HCT116 (cell line): ENCODE results near the gene CKM. TPM values are rescaled to one million over a fixed set of nuclear protein-coding genes. Genes with fewer than 3 reads are reported as not detected.
A peak's percentile ranks its signal among the peaks of the same experiment; 100 is the strongest.

ENCODE experiments used
- ATAC-seq: fragments of 200-7000 bp; cut with Tn5 transposase; 2 replicates; pipeline ENCODE4 v1.9.1; 2020; ENCODE audit warnings: mild to moderate bottlenecking, moderate library complexity
- BruUV-seq: library from RNA; stranded (reverse); fragments of 400-500 nt; replicated peaks from 2 replicates; lab custom pipeline; 2021; lab: Mats Ljungman, UMichigan
- CTCF ChIA-PET: fragments of 300-600 bp; sonication (Branson Sonifier 250); formaldehyde crosslinking; loops from one replicate; lab custom pipeline; 2021; ENCODE audit warnings: antibody characterized with exemption; lab: Charles Lee
- POLR2A ChIA-PET: fragments of 300-600, 350-600 bp; sonication (Branson Sonifier 250); formaldehyde crosslinking; loops from one replicate; lab custom pipeline; 2021; ENCODE audit warnings: antibody characterized with exemption; lab: Charles Lee
- RAD21 ChIA-PET, 2 experiments: fragments of 300-600 bp; sonication (Branson Sonifier 250); formaldehyde crosslinking; loops; one replicate each; lab custom pipeline; 2023; ENCODE audit warnings: low total read pairs in 2 of 2; ENCODE audit not compliant: uncharacterized antibody in 2 of 2, unreplicated experiment in 2 of 2, low non-redundant PET in 1 of 2; lab: Charles Lee
- DNase-seq: peaks from one replicate; pipeline ENCODE4 v3.0.0-alpha.2; 2010; ENCODE audit warnings: low read depth, low spot score
- H2AFZ ChIP-seq: fragments of 200-600 bp; shearing (Covaris generic), sonication (generic); 2 replicates; pipeline ENCODE4 v1.6.1; 2017; ENCODE audit warnings: low read depth, mixed run types, mixed read lengths, antibody characterized with exemption, low read length; ENCODE audit not compliant: poor library complexity, severe bottlenecking
- H3K27ac ChIP-seq: 2 replicates; pipeline ENCODE4 v1.5.1; 2012; ENCODE audit warnings: low read depth, low read length
- H3K27me3 ChIP-seq: fragments of 200-600 bp; sonication (generic); 2 replicates; pipeline ENCODE4 v1.6.1; 2016; ENCODE audit warnings: mixed run types, low read length, mixed read lengths; ENCODE audit not compliant: insufficient read depth
- H3K36me3 ChIP-seq, 2 experiments: fragments of 200-500 bp in 1 of 2; fragments of 200-600 bp in 1 of 2; sonication (Bioruptor generic) in 1 of 2; sonication (generic) in 1 of 2; 2 replicates each; pipeline versions ENCODE4 v1.5.1 to v1.6.1; 2014 to 2016; ENCODE audit warnings: low read length in 2 of 2, inconsistent platforms in 1 of 2, mixed read lengths in 1 of 2, mixed run types in 1 of 2; ENCODE audit not compliant: insufficient read depth in 2 of 2, control insufficient read depth in 1 of 2
- H3K4me1 ChIP-seq, 2 experiments: fragments of 200-600 bp in 1 of 2; sonication (generic) in 1 of 2; 2 replicates each; pipeline versions ENCODE4 v1.5.1 to v1.6.1; 2012 to 2017; ENCODE audit warnings: low read length in 2 of 2, inconsistent platforms in 1 of 2, mild to moderate bottlenecking in 1 of 2, mixed read lengths in 1 of 2, mixed run types in 1 of 2, moderate library complexity in 1 of 2; ENCODE audit not compliant: insufficient read depth in 2 of 2, control insufficient read depth in 1 of 2
- H3K4me2 ChIP-seq: fragments of 200-600 bp; sonication (generic); 2 replicates; pipeline ENCODE4 v1.6.1; 2017; ENCODE audit warnings: mixed run types, low read length, mixed read lengths
- H3K4me3 ChIP-seq, 2 experiments: fragments of 200-600 bp in 1 of 2; sonication (generic) in 1 of 2; replicated peaks in 1 of 2; 2 replicates each; pipeline ENCODE4 v1.5.1; 2011 to 2016; ENCODE audit warnings: low read length in 2 of 2, control low read depth in 1 of 2, low read depth in 1 of 2, mild to moderate bottlenecking in 1 of 2, mixed read lengths in 1 of 2, mixed run types in 1 of 2
- H3K79me2 ChIP-seq: fragments of 200-600 bp; sonication (generic); 2 replicates; pipeline ENCODE4 v1.6.1; 2017; ENCODE audit warnings: mild to moderate bottlenecking, mixed run types, low read length, moderate library complexity, mixed read lengths; ENCODE audit not compliant: insufficient read depth
- H3K9ac ChIP-seq: fragments of 200-600 bp; sonication (generic); 2 replicates; pipeline ENCODE4 v1.6.1; 2016; ENCODE audit warnings: low read length, mixed read lengths
- H3K9me2 ChIP-seq: fragments of 200-600 bp; sonication (generic), shearing (Covaris generic); 2 replicates; pipeline ENCODE4 v1.6.1; 2017; ENCODE audit warnings: mixed run types, mild to moderate bottlenecking, moderate library complexity; ENCODE audit not compliant: insufficient read depth
- H3K9me3 ChIP-seq, 2 experiments: fragments of 200-500 bp in 1 of 2; fragments of 200-600 bp in 1 of 2; sonication (Bioruptor generic) in 1 of 2; sonication (generic) in 1 of 2; 2 replicates each; pipeline ENCODE4 v1.6.1; 2014 to 2017; ENCODE audit warnings: low read length in 2 of 2, mixed read lengths in 2 of 2, inconsistent platforms in 1 of 2, low read depth in 1 of 2, mild to moderate bottlenecking in 1 of 2, mixed run types in 1 of 2, moderate library complexity in 1 of 2; ENCODE audit not compliant: control insufficient read depth in 1 of 2, insufficient read depth in 1 of 2
- H4K20me1 ChIP-seq: fragments of 200-600 bp; sonication (generic), shearing (Covaris generic); 2 replicates; pipeline ENCODE4 v1.6.1; 2017; ENCODE audit warnings: mixed run types, mild to moderate bottlenecking, moderate library complexity; ENCODE audit not compliant: insufficient read depth
- CBX3 ChIP-seq: IDR thresholded peaks from 2 replicates; pipeline ENCODE4 v1.6.1; 2012; ENCODE audit warnings: low read depth
- CEBPB ChIP-seq: IDR thresholded peaks from 2 replicates; pipeline ENCODE4 v1.6.1; 2012; ENCODE audit warnings: low read depth
- EGR1 ChIP-seq: IDR thresholded peaks from 2 replicates; pipeline ENCODE4 v1.6.1; 2012; ENCODE audit warnings: low read depth
- ELF1 ChIP-seq: IDR thresholded peaks from 2 replicates; pipeline ENCODE4 v1.6.1; 2012; ENCODE audit warnings: low read depth, borderline replicate concordance
- EZH2 ChIP-seq: fragments of 200-600 bp; sonication (generic); IDR thresholded peaks from 2 replicates; pipeline ENCODE4 v1.6.1; 2017; ENCODE audit warnings: antibody characterized with exemption, mixed run types
- FOSL1 ChIP-seq: IDR thresholded peaks from 2 replicates; pipeline ENCODE4 v1.6.1; 2012; ENCODE audit warnings: low read depth
- JUND ChIP-seq: IDR thresholded peaks from 2 replicates; pipeline ENCODE4 v1.6.1; 2012
- MAX ChIP-seq: IDR thresholded peaks from 2 replicates; pipeline ENCODE4 v1.6.1; 2012
- POLR2AphosphoS5 ChIP-seq: IDR thresholded peaks from 2 replicates; pipeline ENCODE4 v1.6.1; 2011; ENCODE audit warnings: mild to moderate bottlenecking, low read depth, low read length, moderate library complexity
- REST ChIP-seq: IDR thresholded peaks from 2 replicates; pipeline ENCODE4 v1.6.1; 2012; ENCODE audit warnings: low read depth
- SIN3A ChIP-seq: IDR thresholded peaks from 2 replicates; pipeline ENCODE4 v1.6.1; 2012; ENCODE audit warnings: low read depth
- SP1 ChIP-seq: IDR thresholded peaks from 2 replicates; pipeline ENCODE4 v1.6.1; 2012; ENCODE audit warnings: low read depth
- SRF ChIP-seq: IDR thresholded peaks from 2 replicates; pipeline ENCODE4 v1.6.1; 2012; ENCODE audit warnings: low read depth
- YY1 ChIP-seq: IDR thresholded peaks from 2 replicates; pipeline ENCODE4 v1.6.1; 2011; ENCODE audit warnings: low read length, low read depth, moderate library complexity, mild to moderate bottlenecking; ENCODE audit not compliant: insufficient replicate concordance; ENCODE audit errors: extremely low read depth
- ZFX ChIP-seq: fragments of 450-650 bp; IDR thresholded peaks from 2 replicates; pipeline ENCODE4 v1.6.1; 2017
- ZNF274 ChIP-seq: fragments of 200-500 bp; sonication (Bioruptor generic); IDR thresholded peaks from 2 replicates; pipeline ENCODE4 v1.6.1; 2014; ENCODE audit warnings: mild to moderate bottlenecking, low read depth, low read length, inconsistent platforms
- intact Hi-C: fragments of 100-400 bp; cut with micrococcal nuclease; formaldehyde crosslinking; loops from 2 replicates; pipeline ENCODE4 v1.10.0; 2022
- total RNA-seq: library from RNA; stranded (reverse); gene quantifications from one replicate; pipeline ENCODE4 v1.2.1, GENCODE V29; 2021; ENCODE audit not compliant: unreplicated experiment

Gene CKM
- total RNA-seq, 1 experiment from 2014 or later, result not detected

- CTCF ChIA-PET, result no interaction called here
- POLR2A ChIA-PET, result no interaction called here
These were observed 29.0 kb downstream of the CKM start for GRCh38 chr19:45293682-45294081.

More at GRCh38 chr19:45293682-45294081, 29.0 kb downstream of the CKM start:
- Histone ChIP-seq H3K27me3 (no peaks in the 10 kb centered on the region), H3K9me3 (no peaks in the 10 kb centered on the region), H3K9ac (no peak overlapping the region), H3K9me2 (no peaks in the 10 kb centered on the region), H3K4me2 (peak overlapping the region; percentile 23), H3K4me1 (peaks cover 3 to 24% of the 10 kb centered on the region in 2 experiments; a peak in 3 of 4 replicates), H3K36me3 (peaks cover 4% of the 10 kb centered on the region in 2 experiments; a peak in 1 of 4 replicates), H2AFZ (no peak overlapping the region), H3K4me3 (no peak overlapping the region), H4K20me1 (no peaks in the 10 kb centered on the region), H3K79me2 (no peaks in the 10 kb centered on the region), H3K27ac (no peak overlapping the region)
- no peak for TF ChIP-seq CBX3
- no peak for TF ChIP-seq SP1
- no peak for TF ChIP-seq REST
- no peak for TF ChIP-seq YY1
- no peak for TF ChIP-seq EGR1
- TF ChIP-seq POLR2AphosphoS5, result no peak
- TF ChIP-seq ELF1, result no peak
- TF ChIP-seq FOSL1, result no peak
- no peak for TF ChIP-seq CEBPB
- TF ChIP-seq ZFX, result no peak
- no peak for TF ChIP-seq SIN3A
- TF ChIP-seq SRF, result no peak
- TF ChIP-seq JUND, result no peak
- TF ChIP-seq ZNF274, result no peak
- no peak for TF ChIP-seq MAX
- no peak for TF ChIP-seq EZH2
- peak; percentile 56 for ATAC-seq
- BruUV-seq, result no TSS peak
- intact Hi-C loops, result no loop called here
- DNase-seq, result no peak
- RAD21 ChIA-PET, result no interaction called here
